Fibroblast of peridontal ligament (primary cell): Measurements from ENCODE around the gene SLC6A19.

ENCODE experiments used
- DNase-seq: peaks from one replicate; pipeline ENCODE4 v3.0.0-alpha.2; 2010; ENCODE audit errors: extremely low read depth

Gene SLC6A19

GRCh38 chr5:1195439-1195838, 6.0 kb upstream of the SLC6A19 start:
- DNase-seq: no peak

- DNase-seq: no peak
Observed at GRCh38 chr5:1195916-1196315, 5.5 kb upstream of the SLC6A19 start.

- no peak for DNase-seq
Observed at GRCh38 chr5:1196562-1196961, 4.8 kb upstream of the SLC6A19 start.

GRCh38 chr5:1197876-1198666, 3.3 kb upstream of the SLC6A19 start:
- DNase-seq: no peak

- DNase-seq: no peak
Observed at GRCh38 chr5:1199340-1199648, 2.1 kb upstream of the SLC6A19 start.

- no peak for DNase-seq
Observed at GRCh38 chr5:1199649-1200494, 1.5 kb upstream of the SLC6A19 start.

- no peak for DNase-seq
Observed at GRCh38 chr5:1200495-1201326, 684 bp upstream of the SLC6A19 start.

GRCh38 chr5:1202026-1202797, 817 bp downstream of the SLC6A19 start:
- DNase-seq: no peak

- no peak for DNase-seq
Observed at GRCh38 chr5:1202798-1203185, 1.4 kb downstream of the SLC6A19 start.

GRCh38 chr5:1203311-1203967, 2.0 kb downstream of the SLC6A19 start:
- no peak for DNase-seq

- DNase-seq: no peak
Observed at GRCh38 chr5:1203968-1204692, 2.7 kb downstream of the SLC6A19 start.

- peak; percentile 10 for DNase-seq
Observed at GRCh38 chr5:1204693-1205242, 3.4 kb downstream of the SLC6A19 start.

- no peak for DNase-seq
Observed at GRCh38 chr5:1205255-1206180, 4.1 kb downstream of the SLC6A19 start.

- DNase-seq: no peak
Observed at GRCh38 chr5:1206521-1207412, 5.4 kb downstream of the SLC6A19 start.

GRCh38 chr5:1207555-1207954, 6.2 kb downstream of the SLC6A19 start:
- DNase-seq: no peak

GRCh38 chr5:1208221-1208742, 6.9 kb downstream of the SLC6A19 start:
- no peak for DNase-seq

GRCh38 chr5:1208743-1209488, 7.5 kb downstream of the SLC6A19 start:
- peak; percentile 4 for DNase-seq
